DND-41 (cell line): ENCODE results near the gene SRPRB.

ENCODE experiments used
- EZH2 ChIP-seq: IDR thresholded peaks from 3 replicates; pipeline ENCODE4 v1.6.1; 2012; ENCODE audit warnings: borderline replicate concordance, low read depth, mild to moderate bottlenecking, moderate library complexity, low read length, inconsistent platforms; ENCODE audit not compliant: severe bottlenecking
- TF ChIP-seq, protein P1 (sequence below): IDR thresholded peaks from 2 replicates; pipeline ENCODE4 v1.5.1; 2012; ENCODE audit warnings: borderline replicate concordance, low read length, moderate library complexity, mild to moderate bottlenecking; ENCODE audit not compliant: poor library complexity, severe bottlenecking; ENCODE audit errors: extremely low read depth

DNA sequence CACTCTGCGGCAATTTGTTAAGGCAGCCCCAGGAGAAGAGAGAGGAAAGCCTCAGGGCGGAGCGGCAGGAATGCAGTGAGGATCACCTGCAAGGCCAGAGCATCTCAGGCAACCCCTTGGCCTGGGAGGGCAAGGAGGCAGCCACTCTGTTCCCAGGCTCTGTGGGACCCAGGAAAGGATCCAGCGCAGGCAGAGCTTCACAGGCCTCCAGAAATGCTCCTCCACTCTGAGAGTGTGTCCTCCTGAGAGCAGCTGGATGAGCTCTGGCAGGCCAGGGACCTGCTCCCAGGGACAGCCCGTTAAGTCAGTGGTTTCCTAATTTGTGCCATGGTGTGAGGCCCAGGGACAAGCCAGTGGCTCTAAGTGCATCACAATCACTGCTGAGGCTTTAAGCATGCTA lies 54.9 kb downstream of the SRPRB start:
- TF ChIP-seq, protein P1, sequence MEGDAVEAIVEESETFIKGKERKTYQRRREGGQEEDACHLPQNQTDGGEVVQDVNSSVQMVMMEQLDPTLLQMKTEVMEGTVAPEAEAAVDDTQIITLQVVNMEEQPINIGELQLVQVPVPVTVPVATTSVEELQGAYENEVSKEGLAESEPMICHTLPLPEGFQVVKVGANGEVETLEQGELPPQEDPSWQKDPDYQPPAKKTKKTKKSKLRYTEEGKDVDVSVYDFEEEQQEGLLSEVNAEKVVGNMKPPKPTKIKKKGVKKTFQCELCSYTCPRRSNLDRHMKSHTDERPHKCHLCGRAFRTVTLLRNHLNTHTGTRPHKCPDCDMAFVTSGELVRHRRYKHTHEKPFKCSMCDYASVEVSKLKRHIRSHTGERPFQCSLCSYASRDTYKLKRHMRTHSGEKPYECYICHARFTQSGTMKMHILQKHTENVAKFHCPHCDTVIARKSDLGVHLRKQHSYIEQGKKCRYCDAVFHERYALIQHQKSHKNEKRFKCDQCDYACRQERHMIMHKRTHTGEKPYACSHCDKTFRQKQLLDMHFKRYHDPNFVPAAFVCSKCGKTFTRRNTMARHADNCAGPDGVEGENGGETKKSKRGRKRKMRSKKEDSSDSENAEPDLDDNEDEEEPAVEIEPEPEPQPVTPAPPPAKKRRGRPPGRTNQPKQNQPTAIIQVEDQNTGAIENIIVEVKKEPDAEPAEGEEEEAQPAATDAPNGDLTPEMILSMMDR = no peak
- no peak for TF ChIP-seq EZH2
